HG03432 (cell line): ENCODE results near the gene OSGIN1.

Experiments used
- ATAC-seq: cut with Tn5 transposase; IDR thresholded peaks from one replicate; pipeline ENCODE4 v1.9.1; 2021; ENCODE audit warnings: mild to moderate bottlenecking, moderate library complexity; ENCODE audit not compliant: unreplicated experiment

The OSGIN1 gene, protein sequence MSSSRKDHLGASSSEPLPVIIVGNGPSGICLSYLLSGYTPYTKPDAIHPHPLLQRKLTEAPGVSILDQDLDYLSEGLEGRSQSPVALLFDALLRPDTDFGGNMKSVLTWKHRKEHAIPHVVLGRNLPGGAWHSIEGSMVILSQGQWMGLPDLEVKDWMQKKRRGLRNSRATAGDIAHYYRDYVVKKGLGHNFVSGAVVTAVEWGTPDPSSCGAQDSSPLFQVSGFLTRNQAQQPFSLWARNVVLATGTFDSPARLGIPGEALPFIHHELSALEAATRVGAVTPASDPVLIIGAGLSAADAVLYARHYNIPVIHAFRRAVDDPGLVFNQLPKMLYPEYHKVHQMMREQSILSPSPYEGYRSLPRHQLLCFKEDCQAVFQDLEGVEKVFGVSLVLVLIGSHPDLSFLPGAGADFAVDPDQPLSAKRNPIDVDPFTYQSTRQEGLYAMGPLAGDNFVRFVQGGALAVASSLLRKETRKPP

DNA sequence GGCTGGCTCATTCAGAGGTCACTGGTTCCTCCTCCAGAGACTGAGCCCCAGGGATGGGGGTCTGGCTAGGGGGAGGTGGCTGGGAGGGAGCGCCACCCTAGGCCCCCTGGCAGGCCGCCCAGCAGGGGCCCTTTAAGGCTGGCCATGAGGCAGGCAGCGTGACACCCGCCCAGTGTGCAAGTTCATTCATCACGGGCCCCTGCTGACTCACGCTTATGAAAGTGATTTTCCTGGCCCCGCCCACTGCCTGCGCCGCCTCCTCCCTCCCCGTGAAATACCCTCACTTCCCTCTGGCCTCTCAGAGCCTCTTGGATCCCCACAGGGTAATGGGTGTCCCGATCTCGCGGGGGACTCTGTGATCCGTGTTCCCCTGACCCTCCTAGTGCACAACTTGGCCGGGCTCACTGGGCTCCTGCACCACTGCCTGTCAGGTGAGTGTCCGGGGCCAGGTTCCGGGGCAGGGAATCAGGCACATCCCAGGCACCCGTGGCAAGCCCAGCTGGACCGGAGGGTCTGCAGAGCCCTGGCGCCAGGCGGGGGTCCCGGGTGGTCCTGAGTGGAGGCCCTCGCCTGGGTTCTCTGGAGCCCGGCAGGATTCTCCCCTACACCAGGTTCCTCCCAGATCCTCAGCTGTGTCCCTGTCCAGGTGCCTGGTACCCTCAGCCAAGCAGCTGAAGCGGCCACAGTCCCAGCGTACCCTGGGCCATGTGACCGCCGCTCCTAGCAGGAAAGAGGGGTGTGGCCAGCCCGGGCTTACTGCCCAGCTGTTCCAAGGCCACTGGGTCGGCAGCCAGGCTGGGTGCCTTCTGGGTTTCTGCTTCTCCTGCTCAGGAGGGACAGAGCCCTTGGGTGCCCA is at the start of gene OSGIN1:
TSS of gene OSGIN1 (plus strand) at position 301 of the 856 bp plus-strand sequence. CDS start 4,432 bp downstream, outside the sequence.
- ATAC-seq, result peak; percentile 89

DNA sequence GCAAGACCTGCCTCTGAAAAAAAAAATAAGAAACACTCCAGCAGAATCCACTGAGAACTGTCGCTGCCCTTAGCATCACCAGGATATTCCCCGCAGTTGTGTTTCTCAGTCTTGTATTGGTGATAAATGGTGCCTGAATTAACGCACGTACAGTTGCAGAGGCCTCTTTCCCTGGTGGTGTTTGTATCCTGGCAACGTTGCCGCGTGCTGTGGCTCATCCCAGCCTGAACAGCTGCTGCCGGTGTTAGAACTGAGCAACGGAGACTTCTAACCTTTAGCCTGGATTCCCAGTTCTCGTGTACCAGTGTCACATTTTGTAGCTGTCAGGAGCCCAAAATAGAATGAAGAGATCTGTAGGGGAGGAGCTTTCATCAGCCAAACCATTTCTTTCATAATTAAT is 49.3 kb upstream of the OSGIN1 start:
- ATAC-seq, result no peak

DNA sequence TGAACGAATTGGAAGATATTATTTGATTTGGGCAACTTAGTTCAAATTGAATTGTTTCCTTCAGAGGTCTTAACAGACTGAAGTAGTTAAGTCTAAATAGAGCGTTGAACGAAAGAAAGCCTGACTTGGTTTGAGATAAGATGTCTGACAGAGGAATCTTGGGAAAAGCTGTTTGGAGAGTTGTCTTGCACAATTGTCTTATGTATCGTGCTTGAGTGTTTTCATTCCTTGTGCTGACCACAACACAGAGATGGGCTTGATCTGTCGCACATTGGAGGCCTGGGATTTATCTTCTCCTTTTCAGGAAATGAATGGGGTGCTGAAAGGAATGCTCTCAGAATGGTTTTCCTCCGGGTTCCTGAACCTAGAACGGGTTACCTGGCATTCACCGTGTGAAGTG is 46.4 kb upstream of the OSGIN1 start:
- no peak for ATAC-seq

DNA sequence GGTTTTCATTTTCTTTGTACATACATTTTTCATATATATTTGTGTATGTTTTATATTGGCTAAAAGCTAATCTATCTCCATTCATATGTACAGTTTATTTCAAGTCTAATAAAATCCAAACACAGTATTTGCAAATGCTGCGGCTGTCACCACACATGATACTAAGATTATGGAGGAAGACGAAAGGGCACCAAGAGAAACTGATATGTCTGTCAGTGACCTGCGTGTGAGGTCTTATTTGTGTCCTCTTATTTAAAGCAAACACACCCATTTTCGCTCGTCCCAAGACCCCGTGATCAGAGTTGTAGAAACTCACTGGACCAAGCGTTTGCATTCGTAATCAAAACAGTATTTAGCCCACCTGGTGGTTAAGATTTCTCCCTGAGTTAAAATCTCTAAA is 45.9 kb upstream of the OSGIN1 start:
- ATAC-seq, result no peak

DNA sequence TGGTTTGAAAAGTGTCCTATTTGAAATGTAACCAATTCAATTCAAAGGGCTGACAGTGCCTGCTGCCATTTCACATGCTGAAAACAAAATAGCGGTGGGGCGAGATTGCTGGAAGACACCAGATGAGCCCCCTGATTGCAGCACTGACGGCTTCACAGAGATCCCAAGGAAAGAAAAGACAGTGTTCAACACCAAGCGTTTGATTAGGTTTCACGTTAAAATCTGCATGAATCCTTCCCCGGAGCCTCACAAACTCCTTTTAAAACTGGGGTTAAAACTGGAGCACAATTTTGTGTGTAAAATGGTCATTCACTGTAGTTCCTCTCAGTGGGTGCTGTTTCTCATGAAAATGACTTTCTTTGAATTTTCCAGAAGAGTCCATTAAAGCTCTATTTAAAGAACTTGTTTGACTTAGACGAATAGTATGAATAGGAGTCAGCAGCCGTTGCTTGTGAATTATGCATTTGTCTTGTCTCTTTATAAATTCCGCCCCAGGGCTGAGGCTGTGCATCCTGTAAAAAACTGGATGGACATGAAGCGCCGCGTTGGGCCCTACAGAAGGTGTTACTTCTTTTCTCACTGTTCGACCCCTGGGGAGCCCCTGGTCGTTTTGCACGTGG is 45.3 kb upstream of the OSGIN1 start:
- no peak for ATAC-seq

DNA sequence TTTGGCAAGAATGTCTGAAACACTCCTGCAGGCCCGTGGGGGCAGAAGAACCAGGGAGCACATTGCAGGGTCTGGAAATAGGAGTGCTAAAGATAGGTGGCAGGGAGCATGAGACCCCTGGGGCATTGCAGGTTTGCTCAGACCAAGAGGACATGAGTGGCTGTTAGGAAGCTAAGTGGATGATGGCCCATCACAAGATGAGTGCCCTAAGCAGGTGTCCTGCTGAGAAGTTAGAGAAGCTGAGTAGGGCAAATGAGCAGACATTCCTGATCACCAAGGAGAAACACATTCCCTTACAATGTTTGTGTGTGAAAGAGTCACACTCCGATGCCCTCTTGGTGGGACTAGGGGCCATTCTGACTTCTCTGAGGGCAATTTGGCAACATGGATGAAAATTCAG is 44.2 kb upstream of the OSGIN1 start:
- no peak for ATAC-seq

DNA sequence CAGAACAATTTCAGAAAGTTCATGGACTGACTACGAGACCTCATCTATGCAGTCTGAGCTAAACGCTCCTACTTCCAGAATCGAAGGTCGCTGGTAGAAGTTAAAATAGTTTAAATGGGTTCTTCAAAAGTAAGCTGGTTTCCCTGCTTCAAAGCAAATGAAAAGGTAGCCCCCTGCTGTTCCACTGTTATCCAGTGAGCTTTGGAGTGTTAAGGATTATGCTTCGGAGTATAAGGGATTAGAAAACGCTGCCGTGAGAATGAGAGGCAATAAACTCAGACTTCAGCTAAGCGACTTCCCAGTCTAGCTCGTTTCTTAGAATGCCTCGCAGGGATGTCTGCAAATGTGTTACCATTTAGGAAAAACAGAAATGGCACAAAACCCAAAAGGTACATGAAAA is 41.8 kb upstream of the OSGIN1 start:
- no peak for ATAC-seq

DNA sequence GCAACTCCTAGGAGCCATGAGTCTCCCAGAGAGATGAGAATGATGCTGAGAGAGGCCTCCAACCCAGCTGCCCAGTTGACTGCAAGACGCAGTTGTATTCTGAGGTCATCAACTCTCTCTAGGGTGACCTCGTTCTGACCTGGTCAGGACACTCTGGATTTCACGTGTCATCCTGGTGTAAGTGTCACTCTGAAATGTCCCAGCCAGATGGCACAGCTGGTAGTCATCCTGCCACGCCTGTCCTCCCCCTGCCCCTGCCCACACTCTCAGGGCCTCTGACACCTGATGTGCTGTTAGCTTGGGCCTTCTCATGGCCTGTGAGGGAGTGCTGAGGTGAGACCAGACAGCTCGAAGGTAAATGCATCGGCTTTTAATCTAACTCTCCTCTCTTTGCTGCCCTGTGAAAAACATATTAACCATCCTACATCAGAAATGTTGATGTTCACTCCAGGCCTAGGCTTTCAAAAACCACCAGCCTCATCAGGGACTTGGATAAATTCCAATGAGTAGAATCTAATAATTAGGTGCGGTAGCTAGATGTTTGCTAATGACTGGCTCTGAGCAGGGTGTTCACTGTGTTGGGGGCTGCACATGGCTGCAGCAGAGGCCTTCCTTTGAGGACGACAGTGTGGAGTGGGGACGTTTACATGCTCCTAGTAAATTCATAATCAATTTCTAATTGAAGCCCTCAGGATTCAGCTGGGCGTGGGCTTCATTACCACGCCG is 40.4 kb upstream of the OSGIN1 start:
- ATAC-seq, result no peak

DNA sequence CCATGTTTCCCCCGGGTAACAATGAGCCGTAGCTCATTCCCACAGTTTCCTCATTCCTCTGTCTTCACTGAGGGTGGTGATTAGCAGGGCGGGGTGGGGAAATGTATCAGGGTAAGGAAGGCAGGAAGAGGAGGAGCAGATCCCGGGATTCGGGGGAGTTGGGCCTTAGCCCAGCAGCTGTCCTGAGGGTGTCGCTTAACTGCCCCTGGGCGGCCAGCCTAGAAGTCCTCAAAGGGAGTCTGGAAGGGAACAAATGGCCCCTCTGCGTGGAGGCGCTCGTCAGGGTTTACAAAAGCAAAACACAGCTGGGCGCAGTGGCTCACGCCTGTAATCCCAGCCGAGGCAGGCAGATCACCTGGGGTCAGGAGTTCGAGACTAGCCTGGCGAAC is 39.8 kb upstream of the OSGIN1 start:
- ATAC-seq, result no peak

DNA sequence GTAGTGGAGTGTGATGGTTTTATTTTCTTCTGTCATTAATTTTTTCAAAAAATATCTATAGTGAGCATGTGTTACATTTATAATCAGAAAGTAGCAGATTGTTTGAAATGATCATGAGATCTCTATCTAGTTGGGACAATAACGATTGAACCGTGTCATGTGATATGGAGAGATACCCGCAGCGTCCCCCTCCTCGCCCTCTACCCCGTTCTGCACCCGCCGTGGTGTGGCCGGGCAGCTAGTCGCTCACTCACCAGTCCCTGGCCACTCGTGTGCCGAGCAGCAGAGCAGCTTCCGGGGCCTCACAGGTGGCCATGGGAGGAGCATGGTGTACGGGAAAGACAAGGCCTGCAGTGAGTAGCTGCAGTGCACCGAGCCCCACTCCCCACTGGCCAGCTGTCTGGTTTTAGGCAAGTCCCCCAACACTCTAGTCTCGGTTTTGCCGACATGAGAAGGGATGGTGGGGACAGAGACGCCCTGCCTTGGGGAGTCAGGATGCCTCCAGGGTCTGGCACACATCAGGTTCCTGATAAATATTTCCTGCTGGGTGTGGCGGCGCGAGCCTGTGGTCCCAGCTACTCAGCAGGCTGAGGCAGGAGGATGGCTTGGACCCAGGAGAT is 38.8 kb upstream of the OSGIN1 start:
- ATAC-seq, result no peak

DNA sequence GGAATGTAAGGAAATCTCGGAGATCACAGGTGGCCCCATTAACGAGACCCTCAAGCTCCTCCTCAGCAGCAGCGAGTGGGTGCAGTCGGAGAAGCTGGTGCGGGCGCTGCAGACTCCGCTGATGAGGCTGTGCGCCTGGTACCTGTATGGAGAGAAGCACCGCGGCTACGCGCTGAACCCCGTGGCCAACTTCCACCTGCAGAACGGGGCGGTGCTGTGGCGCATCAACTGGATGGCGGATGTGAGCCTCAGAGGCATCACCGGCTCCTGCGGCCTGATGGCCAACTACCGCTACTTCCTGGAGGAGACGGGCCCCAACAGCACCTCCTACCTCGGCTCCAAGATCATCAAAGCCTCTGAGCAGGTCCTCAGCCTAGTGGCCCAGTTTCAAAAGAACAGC is 38.0 kb upstream of the OSGIN1 start:
- ATAC-seq, result no peak

DNA sequence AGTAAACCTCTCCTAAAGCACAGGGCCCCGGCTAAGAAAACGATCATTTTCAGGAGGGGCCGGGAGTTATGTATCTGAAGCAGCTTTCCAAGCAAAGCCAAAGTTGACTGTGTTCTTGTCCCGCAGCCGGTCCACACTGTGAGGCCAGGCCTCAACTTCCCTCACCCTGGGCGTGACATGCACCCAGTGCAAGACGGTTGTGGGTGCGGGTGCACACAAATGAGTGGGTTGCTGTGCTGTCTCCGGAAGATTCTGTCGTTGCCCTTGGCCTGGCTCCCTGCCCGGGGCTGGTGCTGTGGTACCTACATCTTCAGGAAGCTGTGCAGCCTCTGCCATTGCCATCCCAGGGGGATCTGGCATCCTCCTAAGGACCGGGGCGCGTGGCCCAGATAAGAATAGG is 37.5 kb upstream of the OSGIN1 start:
- no peak for ATAC-seq

DNA sequence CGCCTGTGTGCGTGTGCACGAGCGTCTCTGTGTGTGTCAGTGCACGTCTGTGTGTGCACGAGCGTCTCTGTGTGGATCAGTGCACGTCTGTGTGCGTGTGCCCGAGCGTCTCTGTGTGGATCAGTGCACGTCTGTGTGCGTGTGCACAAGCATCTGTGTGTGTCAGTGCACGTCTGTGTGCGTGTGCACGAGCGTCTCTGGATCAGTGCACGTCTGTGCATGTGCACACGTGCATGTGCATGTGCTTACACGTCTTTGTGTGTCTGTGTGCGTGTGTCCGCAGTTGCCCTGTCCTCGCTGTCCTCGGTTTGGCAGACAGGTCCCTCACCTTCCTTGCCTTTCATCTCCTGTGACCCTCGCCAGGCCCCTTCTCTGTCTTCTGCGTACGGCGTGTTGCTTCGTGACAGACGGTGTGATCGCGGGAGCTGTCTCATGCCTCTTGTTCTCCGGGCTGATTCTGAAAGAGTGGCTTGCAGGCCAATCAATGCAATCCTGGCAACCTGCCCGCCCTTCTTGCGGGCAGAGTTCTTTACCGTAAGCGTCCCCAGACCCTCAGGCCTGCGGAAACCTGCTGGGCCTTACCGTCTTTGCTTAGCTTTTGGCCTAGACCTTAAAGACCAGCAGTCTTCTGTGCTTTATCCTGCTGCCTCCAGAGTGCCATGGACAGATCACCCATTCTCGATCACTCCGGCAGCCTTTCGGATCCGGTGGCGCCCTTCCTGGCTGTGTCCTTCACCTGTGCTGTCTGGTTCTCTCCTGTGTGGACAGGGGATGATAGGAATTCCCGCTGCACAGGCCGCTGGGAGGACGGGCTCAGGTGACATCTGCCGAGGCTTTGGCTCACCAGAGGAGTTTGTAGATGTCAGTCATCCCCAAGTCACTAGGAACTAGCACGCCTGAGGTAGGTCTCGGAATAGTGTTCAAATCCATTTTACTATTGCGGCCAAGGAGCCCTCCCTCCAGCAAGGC is 35.6 kb upstream of the OSGIN1 start:
- no peak for ATAC-seq

DNA sequence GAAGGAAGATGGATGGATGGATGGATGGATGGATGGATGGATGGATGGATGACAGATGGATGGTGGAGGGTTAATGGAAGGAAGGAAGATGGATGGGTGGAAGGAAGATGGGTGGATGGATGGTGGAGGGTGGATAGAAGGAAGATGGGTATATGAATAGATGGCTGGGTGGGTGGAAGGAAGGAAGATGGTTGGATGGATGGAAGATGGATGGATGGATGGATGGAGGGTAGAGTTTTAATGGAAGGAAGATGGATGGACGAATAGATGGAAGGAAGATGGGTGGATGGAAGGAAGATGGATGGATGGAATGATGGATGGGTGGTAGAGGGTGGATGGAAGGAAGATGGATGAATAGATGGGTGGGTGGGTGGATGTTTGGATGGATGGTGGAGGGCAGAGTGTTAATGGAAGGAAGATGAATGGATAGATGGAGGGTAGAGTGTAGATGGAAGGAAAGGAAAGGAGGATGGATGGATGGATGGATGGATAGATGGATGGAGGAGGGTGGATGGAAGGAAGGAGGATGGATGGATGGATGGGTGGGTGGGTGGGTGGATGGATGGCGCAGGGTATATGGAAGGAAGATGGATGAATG is 32.0 kb upstream of the OSGIN1 start:
- ATAC-seq, result no peak

DNA sequence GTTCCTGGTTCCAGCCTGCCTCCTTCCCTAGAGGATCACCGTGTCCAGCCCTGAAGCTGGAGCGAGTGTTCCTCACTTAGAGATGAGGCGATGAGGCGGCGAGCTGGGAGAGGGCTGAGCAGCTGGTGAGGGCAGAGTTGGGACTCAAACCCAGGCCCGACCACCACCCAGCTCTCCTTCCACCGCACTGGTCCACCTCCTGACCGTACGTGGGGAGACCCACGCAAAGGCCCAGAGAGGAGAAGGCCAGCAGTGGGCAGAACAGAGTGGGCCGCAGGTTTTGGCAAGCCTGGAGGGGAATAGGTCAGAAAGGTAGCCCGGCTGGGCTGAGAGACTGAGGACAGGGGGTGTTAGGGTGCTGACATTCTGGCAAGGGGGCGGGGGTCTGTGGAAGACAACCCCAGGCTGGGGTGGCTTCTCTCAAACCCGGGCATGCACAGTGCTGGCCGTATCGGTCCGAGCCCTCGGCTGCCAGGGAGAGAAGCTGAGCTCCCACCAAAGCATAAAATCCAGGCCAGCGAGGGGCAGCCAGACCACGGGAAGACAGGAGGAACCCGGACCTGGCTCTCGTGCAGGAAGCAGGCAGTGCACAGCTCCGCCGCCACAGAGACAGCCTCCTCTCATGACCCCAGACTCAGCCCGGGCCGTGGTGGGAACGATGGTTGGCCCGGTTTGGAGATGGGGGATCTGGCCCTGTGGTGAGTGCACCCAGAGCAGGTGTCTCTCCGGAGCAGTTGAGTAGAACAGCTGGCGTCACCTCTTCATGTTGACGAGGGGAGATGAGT is 29.3 kb upstream of the OSGIN1 start:
- ATAC-seq, result no peak

DNA sequence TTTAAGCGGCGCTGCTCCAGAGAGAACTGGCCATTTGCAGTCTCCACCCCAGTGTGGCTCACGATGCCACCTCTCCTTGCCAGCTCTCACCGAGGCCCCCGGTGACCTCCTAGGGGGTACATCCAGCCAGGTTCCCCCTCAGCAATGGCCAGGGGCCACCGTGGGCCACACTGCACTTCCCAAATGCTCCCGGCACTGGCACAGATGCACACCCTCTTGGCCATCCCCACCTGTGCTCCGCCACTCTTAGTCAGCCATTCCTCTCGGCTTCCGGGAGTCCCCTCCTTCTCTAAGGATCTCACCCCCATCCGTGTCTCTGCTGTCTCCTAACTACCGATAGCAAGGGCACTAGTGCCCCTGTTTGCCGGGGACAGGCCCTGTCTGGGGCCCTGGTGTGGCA is 28.4 kb upstream of the OSGIN1 start:
- ATAC-seq, result no peak

DNA sequence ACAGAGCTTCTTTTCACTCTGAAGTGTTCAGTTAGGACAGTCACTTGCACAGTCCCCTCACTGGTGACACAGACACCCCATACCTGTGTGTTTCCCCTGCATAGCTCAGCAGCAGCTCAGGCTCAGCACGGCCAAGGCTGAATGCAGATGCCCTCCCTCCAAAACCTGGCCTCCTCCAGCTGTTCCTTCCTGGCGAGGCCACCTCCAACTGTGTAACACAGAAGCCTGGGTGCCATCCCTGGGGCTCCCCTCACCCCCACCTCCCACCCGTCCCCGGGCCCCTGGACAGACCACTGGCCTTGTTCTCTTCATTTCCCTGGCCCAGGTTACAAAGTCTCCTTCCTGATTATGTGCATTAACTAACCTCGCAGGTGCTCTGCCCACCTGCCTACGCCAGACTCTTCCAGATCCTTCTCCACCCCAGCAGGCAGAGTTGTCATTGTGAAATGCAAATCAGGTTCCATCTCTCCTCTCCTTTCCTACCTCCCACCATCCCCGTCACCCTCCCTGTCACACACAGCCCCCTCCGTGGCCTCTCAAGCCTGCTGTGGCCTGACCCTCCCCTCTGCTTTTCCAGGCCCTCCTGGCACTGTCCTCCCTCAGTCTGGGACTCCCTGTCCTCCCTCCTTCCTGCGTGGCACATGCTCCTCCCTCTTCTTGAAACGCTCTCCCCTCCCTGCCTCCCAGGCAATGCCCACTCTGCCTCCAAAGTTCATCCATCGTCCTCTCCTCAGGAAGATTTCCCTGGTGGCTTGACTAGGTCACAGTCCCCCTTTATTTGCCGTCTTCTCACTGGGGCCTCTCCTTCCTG is 27.7 kb upstream of the OSGIN1 start:
- no peak for ATAC-seq
